Loucy (cell line): ENCODE results near the gene RAD51B.

Experiments used
- EZH2phosphoT487 ChIP-seq: fragments of 200-600 bp; IDR thresholded peaks from 2 replicates; pipeline ENCODE4 v1.6.1; 2018; ENCODE audit warnings: antibody characterized with exemption, mild to moderate bottlenecking, moderate library complexity, borderline replicate concordance
- TF ChIP-seq, protein P1 (sequence below): fragments of 200-600 bp; sonication (generic); conservative IDR thresholded peaks from 2 replicates; pipeline ENCODE4 v1.5.1; 2014; ENCODE audit warnings: mild to moderate bottlenecking, antibody characterized with exemption, low read length

DNA sequence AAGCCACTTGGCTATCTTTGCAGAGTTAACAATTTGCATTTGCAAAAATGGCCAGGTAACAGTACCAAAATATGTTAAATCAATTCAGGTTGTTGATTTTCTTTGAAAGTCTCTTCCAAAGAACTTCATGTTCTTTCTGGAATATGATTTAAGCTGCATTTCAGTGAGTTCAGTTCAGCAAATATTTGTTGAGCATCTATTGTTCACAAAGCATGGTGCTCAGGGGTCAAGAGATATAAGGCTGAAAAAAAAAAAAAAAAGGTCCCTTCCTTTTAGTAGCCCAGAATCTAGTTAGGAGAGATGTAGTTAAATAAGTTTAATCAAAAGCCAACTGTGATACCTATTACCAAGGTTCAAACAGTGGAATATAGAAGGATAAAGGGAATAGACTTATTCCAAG lies 656.2 kb downstream of the RAD51B start:
- TF ChIP-seq, protein P1, sequence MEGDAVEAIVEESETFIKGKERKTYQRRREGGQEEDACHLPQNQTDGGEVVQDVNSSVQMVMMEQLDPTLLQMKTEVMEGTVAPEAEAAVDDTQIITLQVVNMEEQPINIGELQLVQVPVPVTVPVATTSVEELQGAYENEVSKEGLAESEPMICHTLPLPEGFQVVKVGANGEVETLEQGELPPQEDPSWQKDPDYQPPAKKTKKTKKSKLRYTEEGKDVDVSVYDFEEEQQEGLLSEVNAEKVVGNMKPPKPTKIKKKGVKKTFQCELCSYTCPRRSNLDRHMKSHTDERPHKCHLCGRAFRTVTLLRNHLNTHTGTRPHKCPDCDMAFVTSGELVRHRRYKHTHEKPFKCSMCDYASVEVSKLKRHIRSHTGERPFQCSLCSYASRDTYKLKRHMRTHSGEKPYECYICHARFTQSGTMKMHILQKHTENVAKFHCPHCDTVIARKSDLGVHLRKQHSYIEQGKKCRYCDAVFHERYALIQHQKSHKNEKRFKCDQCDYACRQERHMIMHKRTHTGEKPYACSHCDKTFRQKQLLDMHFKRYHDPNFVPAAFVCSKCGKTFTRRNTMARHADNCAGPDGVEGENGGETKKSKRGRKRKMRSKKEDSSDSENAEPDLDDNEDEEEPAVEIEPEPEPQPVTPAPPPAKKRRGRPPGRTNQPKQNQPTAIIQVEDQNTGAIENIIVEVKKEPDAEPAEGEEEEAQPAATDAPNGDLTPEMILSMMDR, result no peak
- TF ChIP-seq EZH2phosphoT487, result no peak
